ENCODE data around the gene PKD1. TPM values are rescaled to one million over a fixed set of nuclear protein-coding genes. Genes with fewer than 3 reads are reported as not detected.

The PKD1 gene
- total and polyA plus RNA-seq, 3 experiments from 2014 or later = 9.9 to 66.2 (median 58.9) TPM

DNA sequence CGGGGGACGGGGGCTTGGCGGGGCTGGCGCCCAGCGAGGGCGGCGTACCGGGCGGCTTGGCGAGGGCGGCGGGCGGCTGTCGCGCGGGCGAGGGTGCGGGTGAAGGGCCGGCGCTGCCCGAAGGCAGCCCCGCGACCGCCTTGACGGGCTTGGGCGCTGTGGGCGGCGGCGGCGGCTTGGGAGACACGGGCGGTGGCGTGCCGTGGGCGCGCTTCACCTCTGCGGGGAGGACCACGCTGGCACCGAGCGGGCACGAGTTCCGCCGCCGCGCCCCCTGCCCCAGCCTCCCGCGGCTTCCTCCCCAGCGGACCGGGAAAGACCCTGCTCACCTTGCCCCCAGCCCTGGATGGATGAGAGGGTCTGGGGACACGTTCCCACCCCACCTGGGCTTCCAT, 43.4 kb upstream of the PKD1 start:
- Histone ChIP-seq H3K4me1 (ENCODE audit: insufficient read depth, low read length) (no peaks in the 10 kb centered on the region), H3K4me3 (ENCODE audit: low read length) (no peak overlapping the region), H3K27ac (ENCODE audit: low read depth, low read length) (no peak overlapping the region), H3K36me3 (ENCODE audit: insufficient read depth, low read length) (peaks cover 14% of the 10 kb centered on the region), H3K27me3 (ENCODE audit: insufficient read depth, low read length, poor library complexity, severe bottlenecking) (no peaks in the 10 kb centered on the region), H3K9me3 (ENCODE audit: low read length) (no peaks in the 10 kb centered on the region)
- DNase-seq = no peak
- ChIA-PET POLR2A (no interaction called here), CTCF (no interaction called here)
- Mint-ChIP-seq H3K27me3 (no peaks in the 10 kb centered on the region), H3K27ac (no peak overlapping the region), H3K4me3 (no peak overlapping the region), H3K4me1 (peaks cover 3 to 9% (median 7%) of the 10 kb centered on the region in 3 donors), H3K36me3 (peaks cover 0 to 29% (median 0%) of the 10 kb centered on the region in 3 donors), H3K9me3 (no peaks in the 10 kb centered on the region)

DNA sequence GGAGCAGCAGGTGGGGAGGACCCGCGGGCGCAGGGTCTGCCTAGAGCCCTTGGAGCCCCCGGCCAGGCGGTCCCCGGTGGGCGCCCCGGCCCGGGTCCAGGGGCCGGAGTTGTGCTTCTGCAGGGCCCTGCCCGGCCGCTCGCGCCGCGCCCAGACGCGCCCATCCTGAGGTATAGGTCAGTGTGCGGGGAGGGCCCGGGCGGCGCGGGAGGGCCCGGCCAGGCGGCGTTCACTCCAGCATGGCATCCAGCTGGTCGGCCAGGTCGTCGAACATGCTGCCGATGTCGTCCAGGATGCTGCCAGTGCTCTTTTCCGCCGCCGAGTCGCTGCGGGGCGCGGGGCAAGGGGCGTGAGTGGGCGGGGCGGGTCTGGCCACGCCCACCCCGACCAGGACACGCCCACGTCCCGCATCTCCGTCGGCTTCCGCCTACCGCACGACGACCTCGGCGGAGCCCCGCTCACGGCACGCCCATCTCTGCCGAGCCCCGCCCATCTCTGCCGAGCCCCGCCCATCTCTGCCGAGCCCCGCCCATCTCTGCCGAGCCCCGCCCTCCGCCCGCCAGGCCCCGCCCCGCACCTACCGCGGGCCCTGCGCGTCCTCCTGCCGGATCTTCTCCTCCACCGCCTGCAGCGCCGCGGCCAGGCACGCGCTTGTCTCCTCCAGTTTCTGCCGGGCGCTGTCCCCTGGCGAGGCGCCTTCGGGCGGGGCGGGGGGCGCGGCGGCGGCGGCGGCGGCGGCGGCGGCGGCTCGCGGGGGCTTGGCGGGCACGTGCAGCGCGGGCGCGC, 42.8 kb upstream of the PKD1 start:
- H3K4me3 Mint-ChIP-seq = no peak overlapping the region
- ChIA-PET CTCF (no interaction called here), POLR2A (no interaction called here)
- Histone ChIP-seq H3K4me1 (ENCODE audit: insufficient read depth, low read length) (no peaks in the 10 kb centered on the region), H3K9me3 (ENCODE audit: low read length) (no peaks in the 10 kb centered on the region), H3K36me3 (ENCODE audit: insufficient read depth, low read length) (peaks cover 18% of the 10 kb centered on the region), H3K27ac (ENCODE audit: low read depth, low read length) (no peak overlapping the region), H3K27me3 (ENCODE audit: insufficient read depth, low read length, poor library complexity, severe bottlenecking) (no peaks in the 10 kb centered on the region), H3K4me3 (ENCODE audit: low read length) (no peak overlapping the region)
- H3K27me3 Mint-ChIP-seq = no peaks in the 10 kb centered on the region
- DNase-seq = peak in 4 of 5 donors; percentile 17 to 36 (median 28)
- H3K4me1 Mint-ChIP-seq = peaks cover 3 to 9% (median 7%) of the 10 kb centered on the region in 3 donors
- H3K36me3 Mint-ChIP-seq = peaks cover 0 to 33% (median 1%) of the 10 kb centered on the region in 3 donors
- H3K9me3 Mint-ChIP-seq = no peaks in the 10 kb centered on the region
- H3K27ac Mint-ChIP-seq = no peak overlapping the region

GRCh38 chr16:2177561-2177960, 41.9 kb upstream of the PKD1 start:
- no peak overlapping the region for H3K4me3 Mint-ChIP-seq
- H3K36me3 ChIP-seq (ENCODE audit: insufficient read depth, low read length) = peaks cover 18% of the 10 kb centered on the region
- DNase-seq = no peak
- H3K27ac Mint-ChIP-seq = no peak overlapping the region
- peaks cover 3 to 9% (median 7%) of the 10 kb centered on the region in 3 donors for H3K4me1 Mint-ChIP-seq
- no peaks in the 10 kb centered on the region for H3K9me3 ChIP-seq (ENCODE audit: low read length)
- no peaks in the 10 kb centered on the region for H3K4me1 ChIP-seq (ENCODE audit: insufficient read depth, low read length)
- POLR2A ChIA-PET = no interaction called here
- H3K4me3 ChIP-seq (ENCODE audit: low read length) = no peak overlapping the region
- CTCF ChIA-PET = interaction anchor here (0.7 kb wide), 1 partner anchor 18 kb away, joined by 3 read pairs; no protein-coding TSS in a partner anchor
- peaks cover 0 to 37% (median 1%) of the 10 kb centered on the region in 3 donors for H3K36me3 Mint-ChIP-seq
- no peaks in the 10 kb centered on the region for H3K9me3 Mint-ChIP-seq
- no peak overlapping the region for H3K27ac ChIP-seq (ENCODE audit: low read depth, low read length)
- no peaks in the 10 kb centered on the region for H3K27me3 Mint-ChIP-seq
- H3K27me3 ChIP-seq (ENCODE audit: insufficient read depth, low read length, poor library complexity, severe bottlenecking) = no peaks in the 10 kb centered on the region

GRCh38 chr16:2177101-2177500, 41.4 kb upstream of the PKD1 start:
- H3K4me3 ChIP-seq (ENCODE audit: low read length) = no peak overlapping the region
- Mint-ChIP-seq H3K27me3 (no peaks in the 10 kb centered on the region), H3K27ac (no peak overlapping the region), H3K9me3 (no peaks in the 10 kb centered on the region), H3K36me3 (peaks cover 0 to 37% (median 1%) of the 10 kb centered on the region in 3 donors), H3K4me1 (peaks cover under 1 to 5% (median 4%) of the 10 kb centered on the region in 3 donors), H3K4me3 (no peak overlapping the region)
- peaks cover 18% of the 10 kb centered on the region for H3K36me3 ChIP-seq (ENCODE audit: insufficient read depth, low read length)
- ChIA-PET POLR2A (no interaction called here), CTCF (interaction anchor here (0.7 kb wide), 1 partner anchor 18 kb away, joined by 3 read pairs; no protein-coding TSS in a partner anchor)
- no peak overlapping the region for H3K27ac ChIP-seq (ENCODE audit: low read depth, low read length)
- DNase-seq = no peak
- no peaks in the 10 kb centered on the region for H3K4me1 ChIP-seq (ENCODE audit: insufficient read depth, low read length)
- no peaks in the 10 kb centered on the region for H3K9me3 ChIP-seq (ENCODE audit: low read length)
- H3K27me3 ChIP-seq (ENCODE audit: insufficient read depth, low read length, poor library complexity, severe bottlenecking) = no peaks in the 10 kb centered on the region

DNA sequence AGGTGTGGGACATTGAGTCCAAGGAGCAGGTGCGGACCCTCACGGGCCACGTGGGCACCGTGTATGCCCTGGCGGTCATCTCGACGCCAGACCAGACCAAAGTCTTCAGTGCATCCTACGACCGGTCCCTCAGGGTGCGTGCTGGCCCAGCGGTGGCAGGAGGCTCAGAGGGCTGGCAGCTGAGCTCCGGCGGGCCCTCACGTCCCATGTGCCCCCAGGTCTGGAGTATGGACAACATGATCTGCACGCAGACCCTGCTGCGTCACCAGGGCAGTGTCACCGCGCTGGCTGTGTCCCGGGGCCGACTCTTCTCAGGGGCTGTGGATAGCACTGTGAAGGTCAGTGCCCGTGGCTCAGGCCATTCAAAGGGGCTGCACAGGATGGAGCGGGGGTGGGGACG, 40.3 kb upstream of the PKD1 start:
- Mint-ChIP-seq H3K9me3 (no peaks in the 10 kb centered on the region), H3K27me3 (no peaks in the 10 kb centered on the region), H3K36me3 (peaks cover 0 to 40% (median 1%) of the 10 kb centered on the region in 3 donors), H3K27ac (no peak overlapping the region), H3K4me1 (no peaks in the 10 kb centered on the region), H3K4me3 (no peak overlapping the region)
- no peak for DNase-seq
- H3K27me3 ChIP-seq (ENCODE audit: insufficient read depth, low read length, poor library complexity, severe bottlenecking) = no peaks in the 10 kb centered on the region
- ChIA-PET POLR2A (no interaction called here), CTCF (no interaction called here)
- peaks cover 18% of the 10 kb centered on the region for H3K36me3 ChIP-seq (ENCODE audit: insufficient read depth, low read length)
- no peaks in the 10 kb centered on the region for H3K4me1 ChIP-seq (ENCODE audit: insufficient read depth, low read length)
- H3K4me3 ChIP-seq (ENCODE audit: low read length) = no peak overlapping the region
- H3K9me3 ChIP-seq (ENCODE audit: low read length) = no peaks in the 10 kb centered on the region
- no peak overlapping the region for H3K27ac ChIP-seq (ENCODE audit: low read depth, low read length)

GRCh38 chr16:2175454-2175853, 39.8 kb upstream of the PKD1 start:
- Mint-ChIP-seq H3K27ac (no peak overlapping the region), H3K9me3 (no peaks in the 10 kb centered on the region), H3K27me3 (no peaks in the 10 kb centered on the region), H3K4me3 (no peak overlapping the region), H3K36me3 (peaks cover 0 to 40% (median 1%) of the 10 kb centered on the region in 3 donors), H3K4me1 (no peaks in the 10 kb centered on the region)
- CTCF ChIA-PET = interaction anchor here (1.5 kb wide), 1 partner anchor 19 kb away, joined by 4 read pairs; no protein-coding TSS in a partner anchor
- H3K27me3 ChIP-seq (ENCODE audit: insufficient read depth, low read length, poor library complexity, severe bottlenecking) = no peaks in the 10 kb centered on the region
- no peak for DNase-seq
- no peak overlapping the region for H3K4me3 ChIP-seq (ENCODE audit: low read length)
- H3K4me1 ChIP-seq (ENCODE audit: insufficient read depth, low read length) = no peaks in the 10 kb centered on the region
- no peaks in the 10 kb centered on the region for H3K9me3 ChIP-seq (ENCODE audit: low read length)
- peaks cover 18% of the 10 kb centered on the region for H3K36me3 ChIP-seq (ENCODE audit: insufficient read depth, low read length)
- H3K27ac ChIP-seq (ENCODE audit: low read depth, low read length) = no peak overlapping the region
- POLR2A ChIA-PET = no interaction called here

- H3K36me3 ChIP-seq (ENCODE audit: insufficient read depth, low read length) = peaks cover 18% of the 10 kb centered on the region
- POLR2A ChIA-PET = interaction anchor here (0.5 kb wide), 1 partner anchor 32 kb away, joined by 3 read pairs; no protein-coding TSS in a partner anchor
These were observed 38.9 kb upstream of the PKD1 start for GRCh38 chr16:2174396-2175131.

DNA sequence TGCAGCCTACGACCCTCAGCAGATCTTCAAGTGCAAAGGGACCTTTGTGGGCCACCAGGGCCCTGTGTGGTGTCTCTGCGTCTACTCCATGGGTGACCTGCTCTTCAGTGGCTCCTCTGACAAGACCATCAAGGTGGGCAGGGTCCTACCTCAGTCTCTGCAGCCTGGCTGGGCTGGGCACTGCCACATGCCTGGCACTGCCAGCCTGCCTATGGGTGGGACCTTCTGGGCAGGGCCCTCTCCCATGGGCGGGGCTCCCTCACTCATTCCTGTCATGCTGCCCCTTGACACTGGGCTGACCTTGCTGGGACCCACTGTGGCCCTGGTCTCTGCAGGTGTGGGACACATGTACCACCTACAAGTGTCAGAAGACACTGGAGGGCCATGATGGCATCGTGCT, 38.2 kb upstream of the PKD1 start:
- ChIA-PET POLR2A (no interaction called here), CTCF (interaction anchor here (1.5 kb wide), 1 partner anchor 21 kb away, joined by 4 read pairs; no protein-coding TSS in a partner anchor)
- Histone ChIP-seq H3K4me3 (ENCODE audit: low read length) (no peak overlapping the region), H3K27me3 (ENCODE audit: insufficient read depth, low read length, poor library complexity, severe bottlenecking) (no peaks in the 10 kb centered on the region), H3K27ac (ENCODE audit: low read depth, low read length) (no peak overlapping the region), H3K9me3 (ENCODE audit: low read length) (no peaks in the 10 kb centered on the region), H3K4me1 (ENCODE audit: insufficient read depth, low read length) (no peaks in the 10 kb centered on the region), H3K36me3 (ENCODE audit: insufficient read depth, low read length) (peaks cover 18% of the 10 kb centered on the region)
- Mint-ChIP-seq H3K27ac (no peak overlapping the region), H3K36me3 (peaks cover 0 to 40% (median 1%) of the 10 kb centered on the region in 3 donors), H3K4me3 (no peak overlapping the region), H3K9me3 (no peaks in the 10 kb centered on the region), H3K27me3 (no peaks in the 10 kb centered on the region), H3K4me1 (no peaks in the 10 kb centered on the region)
- no peak for DNase-seq

More at GRCh38 chr16:2174396-2175131, 38.9 kb upstream of the PKD1 start:
- Histone ChIP-seq H3K4me1 (ENCODE audit: insufficient read depth, low read length) (no peaks in the 10 kb centered on the region), H3K4me3 (ENCODE audit: low read length) (no peak overlapping the region), H3K27ac (ENCODE audit: low read depth, low read length) (no peak overlapping the region), H3K9me3 (ENCODE audit: low read length) (no peaks in the 10 kb centered on the region), H3K27me3 (ENCODE audit: insufficient read depth, low read length, poor library complexity, severe bottlenecking) (no peaks in the 10 kb centered on the region)
- no peak overlapping the region for H3K27ac Mint-ChIP-seq
- DNase-seq = no peak
- no peaks in the 10 kb centered on the region for H3K4me1 Mint-ChIP-seq
- CTCF ChIA-PET = interaction anchor here (1.5 kb wide), 1 partner anchor 20 kb away, joined by 4 read pairs; no protein-coding TSS in a partner anchor
- H3K9me3 Mint-ChIP-seq = no peaks in the 10 kb centered on the region
- H3K4me3 Mint-ChIP-seq = no peak overlapping the region
- no peaks in the 10 kb centered on the region for H3K27me3 Mint-ChIP-seq
- H3K36me3 Mint-ChIP-seq = peaks cover 0 to 40% (median 1%) of the 10 kb centered on the region in 3 donors
